NCI-H1694 (cell line): ENCODE data around the gene CHST11.

ENCODE experiments used
- DNase-seq: peaks from one replicate; lab custom pipeline; 2025; lab: John Stamatoyannopoulos, UW

Gene CHST11

DNA sequence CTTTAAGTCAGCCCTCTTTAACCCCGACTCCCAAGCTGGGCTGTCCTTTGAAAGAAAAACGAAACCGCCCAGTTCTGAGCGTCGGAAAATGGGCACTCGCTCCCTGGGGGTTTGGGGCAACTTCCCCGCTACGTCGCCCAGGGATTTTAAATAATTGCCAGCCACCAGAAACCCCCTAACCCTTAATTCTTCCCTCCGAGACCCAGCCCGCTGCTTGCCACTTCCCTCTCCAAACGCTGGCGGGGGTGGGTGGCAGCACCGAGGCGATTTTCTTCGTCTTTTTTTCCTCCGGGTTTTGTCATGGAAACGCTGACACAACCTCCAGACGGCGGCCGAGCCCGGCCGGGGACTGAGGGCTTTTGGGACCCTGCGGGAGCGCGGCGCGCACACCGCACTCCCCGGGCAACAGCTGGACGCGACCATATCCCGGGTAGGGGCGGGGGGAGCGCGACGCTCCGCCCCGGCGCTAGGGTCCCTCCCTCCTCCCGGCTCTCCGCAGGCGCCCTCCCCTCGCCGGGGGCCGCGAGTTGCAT, at the start of gene CHST11:
TSS of gene CHST11 (plus strand) at position 532 of the 533 bp plus-strand sequence.
- peak; percentile 30 for DNase-seq

DNA sequence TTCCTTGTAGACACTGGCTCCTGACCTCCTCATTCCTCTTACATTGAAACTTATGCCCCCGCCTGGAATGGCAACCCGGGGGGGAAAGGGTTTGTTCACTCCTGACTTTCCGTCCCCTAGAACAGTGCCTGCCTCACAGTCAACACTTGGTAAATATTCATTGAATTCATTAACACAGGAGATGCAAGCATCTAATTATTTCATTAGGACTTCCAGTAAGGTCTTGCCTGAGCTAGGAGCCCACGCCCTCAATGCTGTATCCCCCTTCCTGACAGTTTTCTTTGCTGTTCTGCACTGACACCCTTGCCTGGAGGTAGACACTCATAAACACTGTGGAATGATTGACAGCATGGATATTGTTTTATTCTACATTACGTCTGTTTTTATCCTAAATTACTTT, 49.3 kb upstream of the CHST11 start:
- no peak for DNase-seq

DNA sequence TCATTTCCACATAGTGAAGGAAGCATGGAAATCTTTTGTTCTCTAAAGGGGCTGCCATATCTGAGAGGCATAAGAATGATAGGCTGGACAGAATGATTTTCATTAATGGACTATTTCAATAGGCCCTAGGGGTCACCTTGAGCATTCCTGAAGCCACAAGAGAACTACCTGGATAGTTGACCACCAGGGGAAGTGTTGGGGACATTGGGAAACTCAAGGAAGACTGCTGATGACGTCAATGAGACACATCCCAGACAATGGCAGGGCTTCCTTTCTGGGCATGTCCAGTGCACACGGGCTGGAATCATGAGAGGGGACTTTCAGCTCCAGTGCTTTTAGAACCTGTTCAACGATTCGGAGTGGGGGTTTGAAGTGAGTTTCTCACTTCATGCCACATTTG, 48.8 kb upstream of the CHST11 start:
- DNase-seq, result no peak

DNA sequence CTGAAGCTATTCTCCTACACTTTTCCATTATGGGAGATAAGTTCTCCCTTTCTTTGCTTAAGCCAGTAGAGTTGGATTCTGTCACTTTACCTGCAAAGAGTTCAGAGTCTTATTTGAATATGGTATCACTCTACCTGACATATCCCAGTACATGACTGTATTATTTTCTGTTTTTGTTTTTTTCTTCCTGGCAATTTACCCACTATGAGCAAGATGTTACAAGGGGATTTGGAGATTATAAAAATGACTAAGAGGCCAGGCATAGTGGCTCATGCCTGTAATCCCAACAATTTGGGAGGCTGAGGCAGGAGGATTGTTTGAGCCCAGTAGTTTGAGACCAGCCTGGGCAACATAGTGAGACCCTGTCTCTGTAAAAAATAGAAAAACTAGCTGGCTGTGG, 46.4 kb upstream of the CHST11 start:
- no peak for DNase-seq

DNA sequence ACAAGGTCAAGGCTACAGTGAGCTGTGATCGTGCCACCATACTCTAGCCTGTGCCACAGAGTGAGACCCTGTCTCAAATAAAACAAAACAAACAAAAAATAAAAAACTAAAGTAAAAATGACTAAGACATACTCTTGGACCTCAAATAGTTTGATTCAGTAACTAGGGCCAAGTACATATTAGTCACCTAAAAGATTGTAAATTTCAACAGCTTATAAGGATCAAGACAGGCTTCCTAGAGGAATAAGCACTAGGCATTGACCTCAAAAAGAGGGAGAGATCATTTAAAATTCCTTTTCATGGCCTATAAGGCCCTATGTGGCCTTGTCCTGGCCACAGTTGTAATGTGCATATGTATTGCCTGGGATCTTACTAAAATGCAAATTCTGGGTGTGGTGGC, 46.0 kb upstream of the CHST11 start:
- DNase-seq, result no peak

DNA sequence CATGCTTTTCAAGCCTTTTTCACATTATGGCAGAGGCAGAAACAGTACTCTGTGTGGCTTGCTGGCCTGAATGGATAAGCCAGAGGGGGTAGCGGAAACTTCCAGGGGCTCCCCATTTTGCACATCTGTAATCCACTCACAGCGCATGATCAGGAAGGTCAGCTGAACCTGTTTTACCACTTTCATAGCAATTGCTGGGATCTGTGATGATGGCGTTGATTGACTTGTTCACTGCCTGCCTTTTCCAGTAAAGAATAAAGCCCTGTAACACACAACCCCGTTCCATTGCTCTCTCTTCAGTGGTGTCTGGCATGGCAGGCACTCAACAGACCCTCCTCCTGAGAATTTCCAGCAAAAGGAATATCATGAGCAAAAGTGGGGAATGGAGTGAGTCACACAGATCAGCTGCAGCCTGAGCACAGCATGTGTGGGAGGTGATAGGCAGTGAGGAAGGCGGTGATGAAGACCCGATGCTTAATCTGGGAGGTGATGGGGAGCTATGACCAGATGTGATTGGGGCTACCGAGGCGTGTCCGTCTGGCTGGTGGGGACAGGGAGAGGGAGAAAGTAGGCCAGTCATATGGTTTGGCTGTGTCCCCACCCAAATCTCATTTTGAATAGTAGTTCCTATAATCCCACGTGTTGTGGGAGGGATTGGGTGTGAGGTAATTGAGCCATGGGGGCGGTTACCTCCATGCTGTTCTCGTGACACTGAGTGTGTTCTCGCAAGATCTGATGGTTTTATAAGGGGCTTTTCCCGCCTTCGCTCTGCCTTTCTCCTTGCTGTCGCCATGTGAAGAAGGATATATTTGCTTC, 44.7 kb upstream of the CHST11 start:
- no peak for DNase-seq

DNA sequence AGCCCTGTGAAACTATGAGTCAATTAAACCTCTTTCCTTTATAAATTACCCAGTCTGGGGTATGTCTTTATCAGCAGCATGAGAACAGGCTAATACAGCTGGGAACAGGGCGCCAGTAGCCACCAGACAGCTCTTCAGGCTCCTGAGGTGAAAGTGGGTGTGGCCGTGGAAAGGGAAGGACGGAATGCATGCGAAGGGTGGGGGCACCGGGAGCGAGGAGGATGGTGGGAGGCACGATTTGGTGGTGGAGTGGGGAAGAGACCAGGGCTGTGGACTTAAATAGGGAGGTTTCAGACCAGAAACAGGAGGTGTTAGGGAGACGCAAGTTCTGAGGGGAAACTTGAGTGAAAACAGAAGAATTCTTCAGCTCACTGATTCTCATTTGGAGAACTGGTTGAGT, 44.1 kb upstream of the CHST11 start:
- DNase-seq, result no peak

DNA sequence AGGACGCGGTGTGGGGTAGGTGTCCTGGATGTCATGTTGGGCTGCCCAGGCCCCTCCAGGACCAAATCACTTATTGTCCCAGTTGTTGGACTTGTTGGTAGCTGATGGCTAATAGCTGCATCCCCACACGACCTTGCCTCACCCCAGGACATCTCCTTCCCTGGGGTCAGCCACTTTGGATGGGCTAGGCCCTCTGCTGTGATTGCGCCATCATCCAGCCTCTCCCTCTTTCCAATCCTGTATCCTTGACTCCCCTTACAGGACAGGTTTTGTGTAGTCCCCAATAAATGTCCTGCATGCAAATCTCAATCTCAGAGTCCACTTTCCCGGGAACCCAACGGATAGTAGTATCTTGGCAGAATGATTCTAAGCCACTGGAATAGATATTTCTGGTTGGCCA, 43.4 kb upstream of the CHST11 start:
- no peak for DNase-seq

DNA sequence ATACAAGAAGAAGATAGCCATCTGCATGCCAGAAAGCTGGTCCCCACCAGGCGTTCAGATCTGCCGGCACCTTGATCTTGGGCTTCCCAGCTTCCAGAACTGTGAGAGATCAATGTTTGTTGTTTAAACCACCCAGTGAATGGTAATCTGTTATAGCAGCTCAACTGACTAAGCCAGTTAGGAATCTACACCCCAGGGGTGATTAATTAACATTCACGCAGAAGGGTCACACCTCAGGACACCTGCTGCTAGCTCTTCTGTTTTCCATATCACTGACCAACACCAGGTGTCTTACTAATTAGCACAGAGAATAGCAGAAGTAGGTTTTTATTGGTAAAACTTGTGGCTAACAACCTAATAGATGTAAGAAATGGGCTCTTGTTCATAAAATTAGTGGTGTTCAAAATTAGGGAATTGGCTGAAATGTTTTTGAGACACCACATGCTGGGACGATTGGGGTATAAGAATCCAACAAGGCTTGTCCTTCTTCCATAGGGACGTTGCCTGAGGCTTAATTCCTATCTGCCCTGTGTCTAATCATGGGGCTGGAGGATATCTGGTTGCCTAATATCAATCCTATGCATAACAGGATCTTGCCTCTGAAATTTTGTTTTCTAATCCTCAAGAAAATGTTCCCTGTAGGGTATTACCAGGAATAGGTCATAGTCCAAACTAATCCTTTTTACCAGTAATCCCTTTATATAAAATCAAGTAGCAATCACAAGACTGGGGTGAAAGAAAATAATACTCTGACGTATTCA, 42.0 kb upstream of the CHST11 start:
- no peak for DNase-seq

DNA sequence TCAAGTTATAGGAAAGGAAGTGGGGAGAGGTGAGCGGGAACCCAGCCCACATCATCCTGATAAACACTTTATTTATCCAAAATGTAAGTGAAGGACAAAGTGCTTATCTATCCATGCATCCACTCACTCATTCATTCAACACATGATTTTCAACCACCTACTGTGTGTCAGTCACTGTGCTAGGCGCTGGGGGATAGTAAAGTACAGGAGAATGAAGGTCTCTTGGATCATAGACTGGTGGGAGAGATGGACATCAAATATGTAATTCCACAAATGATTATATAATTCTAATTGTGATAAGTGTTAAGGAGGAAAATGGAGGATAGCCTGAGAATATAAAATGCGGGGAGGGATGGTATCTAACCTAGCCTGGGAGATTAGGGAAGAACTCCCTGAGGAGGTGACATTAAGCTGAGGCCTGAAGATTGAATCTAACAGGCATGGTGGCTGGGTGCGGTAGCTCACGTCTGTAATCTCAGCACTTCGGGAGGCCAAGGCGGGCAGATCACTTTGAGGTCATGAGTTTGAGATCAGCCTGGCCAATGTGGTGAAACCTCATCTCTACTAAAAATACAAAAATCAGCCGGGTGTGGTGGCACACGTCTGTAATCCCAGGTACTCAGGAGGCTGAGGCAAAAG, 41.3 kb upstream of the CHST11 start:
- no peak for DNase-seq

DNA sequence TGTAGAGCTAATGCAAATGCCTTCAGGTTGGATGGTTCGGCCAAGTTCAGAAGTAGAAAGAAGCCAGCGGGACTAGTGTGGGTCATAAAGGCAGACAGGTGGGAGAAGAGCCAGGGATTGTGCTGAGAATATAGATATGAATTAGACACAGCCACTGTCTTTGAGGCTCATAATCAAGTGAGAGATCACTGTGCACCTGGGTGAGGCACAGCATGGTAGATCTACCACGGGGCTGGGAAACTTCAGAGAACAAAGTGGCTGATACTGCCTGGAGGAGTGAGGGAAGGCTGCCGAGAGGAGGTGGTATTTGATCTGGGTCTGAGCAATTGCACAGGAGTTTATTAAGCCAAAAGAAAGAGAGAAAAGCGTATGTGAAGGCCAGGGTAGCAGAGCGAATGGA, 40.6 kb upstream of the CHST11 start:
- DNase-seq, result no peak

DNA sequence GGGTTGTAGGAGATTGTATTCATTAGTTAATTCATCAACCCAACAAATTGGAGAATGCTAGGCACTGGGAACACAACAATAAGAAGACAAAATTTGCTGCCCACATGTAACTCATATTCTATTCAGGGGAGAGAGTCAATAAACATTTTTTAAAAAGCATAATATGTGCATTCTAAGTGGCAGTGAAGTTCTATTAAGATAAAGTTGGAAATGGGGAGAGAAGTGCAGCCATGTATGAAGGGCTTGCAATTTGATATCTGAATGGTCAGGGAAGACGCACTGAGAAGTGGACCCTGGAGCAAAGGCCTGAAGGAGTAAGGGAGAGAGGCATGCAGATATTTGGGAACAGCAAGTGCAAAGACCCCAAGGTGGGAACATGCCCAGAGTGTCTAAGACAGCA, 40.2 kb upstream of the CHST11 start:
- no peak for DNase-seq

DNA sequence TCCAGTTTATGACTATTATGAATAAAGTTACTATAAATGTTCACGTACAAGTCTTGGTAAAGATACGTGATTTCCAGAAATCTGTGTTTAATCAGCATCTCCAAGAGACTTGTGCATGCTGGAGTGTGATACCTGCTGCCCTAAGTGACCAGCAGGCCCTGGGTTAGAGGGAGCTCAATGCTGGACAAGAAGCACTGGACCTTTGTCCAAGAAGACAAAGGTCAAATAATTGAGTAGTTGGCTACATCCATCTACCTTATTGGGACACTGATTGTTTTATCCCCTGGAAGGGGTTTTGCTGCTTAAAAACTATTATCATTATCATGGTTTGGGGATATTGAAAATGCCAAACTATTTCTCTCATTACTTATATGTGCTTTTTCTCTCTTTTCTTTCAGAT, 37.0 kb upstream of the CHST11 start:
- DNase-seq, result no peak

DNA sequence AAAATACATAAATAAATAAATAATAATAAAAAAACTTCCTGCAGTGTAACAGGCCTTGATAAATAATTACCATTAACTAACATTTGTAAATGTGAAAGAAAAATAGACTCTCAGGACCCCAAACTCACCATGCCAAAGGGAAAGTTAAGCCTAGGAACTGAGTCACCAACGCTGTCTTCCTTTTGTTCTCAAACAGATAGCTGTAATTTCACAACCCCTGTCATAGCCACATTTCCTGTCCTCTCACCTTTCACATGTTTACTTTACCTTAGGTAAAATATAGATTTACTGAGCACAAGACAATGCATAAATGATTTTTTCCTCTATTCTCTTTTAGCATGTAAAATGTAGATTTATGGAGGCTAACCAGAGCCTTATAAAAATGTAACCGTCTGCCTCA, 35.9 kb upstream of the CHST11 start:
- no peak for DNase-seq

DNA sequence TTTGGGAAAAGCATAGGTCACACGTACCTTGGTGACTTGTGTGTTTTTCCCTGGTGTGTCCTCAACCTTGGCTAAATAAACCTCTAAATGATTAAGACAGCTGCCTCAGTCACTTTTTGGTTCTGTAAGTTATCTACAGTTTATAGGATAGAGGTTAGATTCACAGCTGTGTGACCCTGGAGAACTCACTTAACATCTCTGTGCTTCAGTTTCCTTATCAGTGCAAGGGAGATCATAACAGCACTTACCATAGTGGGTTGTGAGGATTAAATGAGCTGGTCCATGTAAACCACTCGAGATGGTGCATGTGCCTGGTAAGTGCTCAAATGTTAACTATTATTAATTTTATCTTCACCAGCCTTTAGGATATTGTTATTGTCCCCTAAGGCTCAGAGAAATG, 35.4 kb upstream of the CHST11 start:
- DNase-seq, result no peak

DNA sequence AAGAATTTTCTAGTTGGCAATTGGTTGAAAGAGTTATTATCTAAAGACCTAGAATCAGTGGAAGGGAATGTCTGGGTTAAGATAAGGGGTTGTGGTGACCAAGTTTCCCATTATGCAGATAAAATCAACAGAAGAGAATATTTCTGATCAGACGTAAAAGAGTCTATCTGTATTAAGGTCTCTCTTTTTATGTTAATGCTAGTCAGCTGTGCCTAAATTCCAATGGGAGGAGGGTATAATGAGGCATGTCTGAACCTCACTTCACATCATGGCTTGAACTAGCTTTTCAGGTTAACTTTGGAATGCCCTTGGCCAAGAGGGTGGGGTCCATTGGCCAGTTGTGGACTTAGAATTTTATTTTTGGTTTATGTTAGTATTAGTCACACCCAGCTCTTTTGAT, 34.3 kb upstream of the CHST11 start:
- no peak for DNase-seq

DNA sequence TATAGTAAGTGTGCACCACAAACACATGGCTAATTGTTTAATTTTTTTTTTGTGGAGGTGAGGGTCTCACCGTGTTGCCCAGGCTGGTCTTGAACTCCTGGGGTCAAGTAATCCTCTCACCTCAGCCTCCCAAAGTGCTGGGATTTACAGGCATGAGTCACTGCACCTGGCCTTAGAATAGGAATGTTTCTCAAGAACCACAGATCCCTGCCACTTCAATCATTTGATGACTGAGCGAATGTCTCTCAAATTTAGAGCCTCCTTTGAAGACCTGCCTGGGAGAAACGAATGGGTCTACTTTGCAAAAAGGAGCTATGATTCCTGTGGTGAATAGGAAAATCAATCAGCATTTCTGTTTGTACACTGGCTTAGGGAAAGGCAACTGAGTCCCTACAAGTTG, 33.5 kb upstream of the CHST11 start:
- DNase-seq, result no peak

DNA sequence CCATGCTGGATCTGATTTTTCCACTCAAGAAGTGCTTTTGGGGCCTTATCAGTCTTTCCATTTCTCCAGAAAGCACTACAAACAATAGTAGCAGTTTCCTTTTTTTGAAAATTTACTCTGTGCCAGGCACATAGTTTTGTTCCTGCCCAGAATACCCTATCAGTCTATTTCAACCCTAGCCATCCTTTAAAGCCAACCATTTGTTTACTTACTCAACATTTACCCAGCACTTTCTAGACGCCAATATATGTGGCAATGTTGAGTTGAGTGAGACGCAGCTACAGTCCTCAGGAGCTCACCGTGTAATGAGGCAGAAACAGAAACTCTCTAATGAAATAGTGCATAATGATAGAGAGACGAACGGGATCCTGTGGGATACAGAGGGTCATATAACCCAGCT, 32.9 kb upstream of the CHST11 start:
- DNase-seq, result no peak

DNA sequence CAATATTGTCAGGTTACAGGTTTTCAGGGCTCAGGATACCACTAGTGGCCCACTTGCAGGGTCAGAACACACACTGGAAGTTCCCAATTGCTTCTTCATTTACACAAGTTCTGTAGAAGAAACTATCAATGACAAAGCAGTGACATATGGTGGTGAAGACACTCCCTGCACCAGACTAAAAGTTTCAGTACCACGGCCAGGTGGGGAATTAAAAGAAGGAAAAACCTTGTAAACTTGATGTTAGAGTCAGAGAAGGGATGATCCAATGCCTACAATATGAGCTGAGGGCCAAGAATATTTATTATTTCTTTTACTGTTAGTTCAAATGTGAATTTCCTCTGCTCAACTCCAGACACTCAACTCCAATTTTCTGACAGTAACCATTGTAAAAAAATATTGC, 31.8 kb upstream of the CHST11 start:
- DNase-seq, result no peak

DNA sequence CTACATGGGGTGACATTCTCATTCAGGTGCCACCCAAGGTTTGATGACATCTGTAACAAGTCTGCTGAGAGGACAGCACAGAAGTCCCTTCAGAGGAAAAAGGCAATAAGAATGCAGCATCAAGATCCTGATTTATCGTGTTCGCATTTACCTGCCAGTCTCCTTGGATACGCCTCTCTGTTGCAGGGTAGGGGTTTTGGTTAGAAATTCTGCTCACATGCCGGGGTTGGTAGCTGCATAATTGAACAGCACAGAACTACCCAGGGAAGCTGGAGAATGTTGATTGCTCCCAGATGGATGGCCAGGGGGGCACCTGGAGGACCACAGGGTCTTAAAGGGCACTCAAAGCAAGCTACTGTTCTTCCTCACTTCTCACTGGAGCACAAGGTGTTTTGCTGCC, 31.1 kb upstream of the CHST11 start:
- DNase-seq, result no peak

DNA sequence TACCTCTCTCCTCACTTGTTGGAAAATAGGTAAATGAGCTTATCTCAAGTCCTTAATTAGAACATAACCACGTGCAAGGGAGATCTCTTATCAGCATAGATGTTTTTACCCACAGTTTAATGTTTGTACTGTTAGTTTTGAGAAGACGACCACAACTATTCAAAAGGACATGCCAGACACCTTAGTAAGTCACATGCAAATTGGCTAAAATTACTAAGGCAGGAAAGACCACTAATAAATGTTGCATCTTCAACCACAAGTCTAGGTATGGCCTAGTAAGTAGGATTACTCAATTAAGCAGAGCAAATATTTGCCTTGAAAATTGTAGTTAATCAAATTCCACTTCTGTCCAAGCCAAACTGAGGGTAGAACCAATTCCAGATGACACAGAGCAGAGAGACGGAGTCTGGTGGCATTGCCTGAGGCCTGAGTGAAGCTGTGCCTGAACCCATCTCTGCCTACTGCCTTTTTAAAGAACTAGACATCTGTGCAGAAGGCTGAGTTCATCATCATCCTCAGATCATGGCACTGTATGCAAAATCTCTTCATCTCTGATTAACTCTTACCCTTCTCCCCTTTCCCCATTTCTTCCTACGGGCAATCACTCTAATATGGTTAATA, 29.7 kb upstream of the CHST11 start:
- DNase-seq, result no peak

DNA sequence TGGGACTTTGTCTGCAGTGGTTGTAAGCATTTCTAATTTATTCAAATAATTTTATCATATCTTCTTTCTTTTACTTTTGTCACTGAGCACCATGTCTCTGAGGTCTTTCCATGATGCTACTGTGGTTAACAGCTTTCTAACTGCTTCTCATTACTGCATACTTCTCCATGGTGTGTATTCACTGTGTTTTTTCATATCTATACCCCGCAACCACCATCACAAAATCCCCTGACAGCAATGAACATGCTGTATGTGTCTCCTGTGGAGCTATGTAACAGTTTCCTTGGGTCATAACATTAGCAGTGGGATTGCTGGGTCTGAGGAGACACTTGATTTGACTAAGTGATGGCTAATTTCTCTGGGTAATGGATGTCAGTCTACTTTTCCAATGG, 29.2 kb upstream of the CHST11 start:
- DNase-seq, result no peak

DNA sequence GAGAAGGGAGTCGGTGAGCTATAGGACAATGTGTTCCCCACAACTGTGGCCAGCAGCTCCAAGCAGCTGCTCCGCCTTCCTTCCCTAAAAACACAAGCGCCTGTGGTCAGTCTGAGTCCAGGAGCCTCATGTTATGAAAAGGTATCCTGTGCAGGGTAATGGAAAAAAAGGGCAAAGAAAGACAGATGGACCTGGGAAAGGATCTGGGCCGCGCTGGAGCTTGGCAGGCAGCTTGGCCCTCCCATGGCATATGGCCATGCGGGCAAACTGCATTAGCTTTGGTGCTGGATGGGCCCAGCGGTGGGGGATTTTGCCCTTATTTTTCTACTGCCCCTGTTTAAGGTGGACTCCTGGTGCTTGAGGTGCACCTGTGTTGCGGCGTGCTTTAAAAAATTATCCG, 23.7 kb upstream of the CHST11 start:
- DNase-seq, result no peak
